GM12865 (cell line): ENCODE data around the gene PFDN2.

Experiments used
- DNase-seq: peaks from one replicate; pipeline ENCODE4 v3.0.0; 2010; ENCODE audit warnings: low read depth
- H3K4me3 ChIP-seq: 2 replicates; pipeline ENCODE4 v1.5.1; 2011; ENCODE audit warnings: mild to moderate bottlenecking, low read depth, low read length, control low read depth
- CTCF ChIP-seq: IDR thresholded peaks from 2 replicates; pipeline ENCODE4 v1.5.1; 2011; ENCODE audit warnings: low read length, control low read depth, low read depth, inconsistent platforms; ENCODE audit not compliant: insufficient read depth; ENCODE audit errors: missing control alignments

PFDN2 gene

GRCh38 chr1:161082996-161083747, 34.7 kb downstream of the PFDN2 start:
- DNase-seq: no peak
- H3K4me3 ChIP-seq: no peak overlapping the region
- TF ChIP-seq CTCF: no peak

- DNase-seq: no peak
- H3K4me3 ChIP-seq: no peak overlapping the region
Observed at GRCh38 chr1:161082483-161082882, 35.4 kb downstream of the PFDN2 start.

GRCh38 chr1:161081519-161081918, 36.3 kb downstream of the PFDN2 start:
- H3K4me3 ChIP-seq: no peak overlapping the region
- TF ChIP-seq CTCF: no peak
- no peak for DNase-seq

More at GRCh38 chr1:161082483-161082882, 35.4 kb downstream of the PFDN2 start:
- TF ChIP-seq CTCF: no peak

GRCh38 chr1:161080441-161081405, 37.1 kb downstream of the PFDN2 start:
- no peak for TF ChIP-seq CTCF
- DNase-seq: no peak

GRCh38 chr1:161079436-161080110, 38.3 kb downstream of the PFDN2 start:
- H3K4me3 ChIP-seq: no peak overlapping the region
- DNase-seq: peak; percentile 37
- peak; percentile 29 for TF ChIP-seq CTCF

More at GRCh38 chr1:161080441-161081405, 37.1 kb downstream of the PFDN2 start:
- no peak overlapping the region for H3K4me3 ChIP-seq

- no peak for TF ChIP-seq CTCF
- H3K4me3 ChIP-seq: no peak overlapping the region
- no peak for DNase-seq
Observed at GRCh38 chr1:161077426-161077825, 40.4 kb downstream of the PFDN2 start.
